HepG2 (cell line): ENCODE measurements around the gene EPB41L2. TPM values are rescaled to one million over a fixed set of nuclear protein-coding genes. Genes with fewer than 3 reads are reported as not detected.

Experiments used
- ARHGAP35 ChIP-seq: sonication (generic); formaldehyde crosslinking; IDR thresholded peaks from 2 replicates; pipeline ENCODE4 v1.9.0; 2022; ENCODE audit warnings: mild to moderate bottlenecking, inconsistent platforms, moderate library complexity, missing genetic modification reagents, borderline replicate concordance
- HDAC1 ChIP-seq: sonication (generic); formaldehyde crosslinking; IDR thresholded peaks from 2 replicates; pipeline ENCODE4 v1.5.1; 2020; ENCODE audit warnings: mild to moderate bottlenecking, missing genetic modification reagents
- HOXA3 ChIP-seq: sonication (generic); formaldehyde crosslinking; IDR thresholded peaks from 2 replicates; pipeline ENCODE4 v1.5.0; 2020; ENCODE audit warnings: missing genetic modification reagents
- NFYB ChIP-seq: sonication (generic); formaldehyde crosslinking; IDR thresholded peaks from 2 replicates; pipeline ENCODE4 v1.4.0; 2020; ENCODE audit warnings: missing genetic modification reagents
- NR2C2 ChIP-seq: sonication (generic); formaldehyde crosslinking; IDR thresholded peaks from 2 replicates; pipeline ENCODE4 v1.4.0; 2020; ENCODE audit warnings: missing genetic modification reagents, mild to moderate bottlenecking, moderate library complexity, borderline replicate concordance
- POLR2G ChIP-seq: fragments of 200-400 bp; formaldehyde crosslinking; IDR thresholded peaks from 2 replicates; pipeline ENCODE4 v1.6.1; 2018; ENCODE audit warnings: mild to moderate bottlenecking, low read depth, low read length, moderate library complexity
- RARG ChIP-seq: sonication (generic); formaldehyde crosslinking; IDR thresholded peaks from 2 replicates; pipeline ENCODE4 v1.4.0; 2020; ENCODE audit warnings: low read depth, mild to moderate bottlenecking, missing genetic modification reagents
- REPIN1 ChIP-seq: sonication (generic); formaldehyde crosslinking; IDR thresholded peaks from 2 replicates; pipeline ENCODE4 v1.8.0; 2022; ENCODE audit warnings: missing genetic modification reagents, low read depth, mild to moderate bottlenecking, borderline replicate concordance
- SOX5 ChIP-seq: IDR thresholded peaks from 2 replicates; pipeline ENCODE4 v1.6.1; 2016; ENCODE audit warnings: borderline replicate concordance
- THAP11 ChIP-seq: IDR thresholded peaks from 2 replicates; pipeline ENCODE4 v1.6.1; 2016; ENCODE audit warnings: missing biosample characterization, missing genetic modification reagents
- ZFP82 ChIP-seq: sonication (generic); formaldehyde crosslinking; IDR thresholded peaks from 2 replicates; pipeline ENCODE4 v1.5.1; 2020; ENCODE audit warnings: mild to moderate bottlenecking, missing genetic modification reagents, borderline replicate concordance
- ZNF10 ChIP-seq: sonication (generic); formaldehyde crosslinking; IDR thresholded peaks from 2 replicates; pipeline ENCODE4 v1.4.0; 2020; ENCODE audit warnings: mild to moderate bottlenecking, low read depth, missing genetic modification reagents, borderline replicate concordance
- ZNF225 ChIP-seq: sonication (generic); formaldehyde crosslinking; IDR thresholded peaks from 2 replicates; pipeline ENCODE4 v1.4.0; 2020; ENCODE audit warnings: mild to moderate bottlenecking, missing genetic modification reagents
- ZNF468 ChIP-seq: sonication (generic); formaldehyde crosslinking; IDR thresholded peaks from 2 replicates; pipeline ENCODE4 v1.8.0; 2022; ENCODE audit warnings: mild to moderate bottlenecking, moderate library complexity, missing genetic modification reagents
- ZNF496 ChIP-seq: sonication (generic); formaldehyde crosslinking; IDR thresholded peaks from 2 replicates; pipeline ENCODE4 v1.8.1; 2023; ENCODE audit warnings: mild to moderate bottlenecking, moderate library complexity, missing genetic modification reagents; ENCODE audit not compliant: insufficient replicate concordance
- polyA plus RNA-seq, 8 experiments: library from polyadenylated mRNA; depleted of rRNA in 3 of 8; stranded (reverse) in 7 of 8; unstranded in 1 of 8; fragments of >200 nt; fragmentation: Illumina TruSeq in 4 of 8; extraction: Trizol in 4 of 8; gene quantifications; 2 replicates each; pipeline versions ENCODE4 v1.2.1 to v1.2.3, GENCODE V29; 2011 to 2016; ENCODE audit warnings: low read depth in 4 of 8, missing spikeins in 1 of 8, mixed read lengths in 1 of 8; ENCODE audit not compliant: insufficient read depth in 1 of 8
- total RNA-seq, 5 experiments: library from RNA; depleted of rRNA; stranded (reverse); fragments of >200 nt; fragmentation: Illumina TruSeq; extraction: Trizol; gene quantifications; 2 replicates each; pipeline ENCODE4 v1.2.3, GENCODE V29; 2016; ENCODE audit warnings: low read depth in 1 of 5
- TF ChIP-seq, protein P1 (sequence below): sonication (generic); formaldehyde crosslinking; IDR thresholded peaks from 2 replicates; pipeline ENCODE4 v1.4.0; 2020; ENCODE audit warnings: missing genetic modification reagents, mild to moderate bottlenecking, borderline replicate concordance
- TF ChIP-seq, protein P2 (sequence below): sonication (generic); formaldehyde crosslinking; IDR thresholded peaks from 2 replicates; pipeline ENCODE4 v1.5.0; 2020; ENCODE audit warnings: mild to moderate bottlenecking, missing genetic modification reagents
- TF ChIP-seq, protein P3 (sequence below): sonication (generic); formaldehyde crosslinking; IDR thresholded peaks from 2 replicates; pipeline ENCODE4 v1.4.0; 2020; ENCODE audit warnings: missing genetic modification reagents, mild to moderate bottlenecking, borderline replicate concordance
- TF ChIP-seq, protein P4 (sequence below): sonication (generic); formaldehyde crosslinking; IDR thresholded peaks from 2 replicates; pipeline ENCODE4 v1.5.1; 2020; ENCODE audit warnings: mild to moderate bottlenecking, missing genetic modification reagents, borderline replicate concordance
- TF ChIP-seq, protein P5 (sequence below): sonication (generic); formaldehyde crosslinking; IDR thresholded peaks from 2 replicates; pipeline ENCODE4 v1.9.0; 2022; ENCODE audit warnings: missing genetic modification reagents, mild to moderate bottlenecking, borderline replicate concordance

The EPB41L2 gene
- total and polyA plus RNA-seq, 2 of the 13 experiments (the other 11 are each of a cell fraction or from before 2014, with no cell fraction given) = 41.7 to 56.4 TPM

DNA sequence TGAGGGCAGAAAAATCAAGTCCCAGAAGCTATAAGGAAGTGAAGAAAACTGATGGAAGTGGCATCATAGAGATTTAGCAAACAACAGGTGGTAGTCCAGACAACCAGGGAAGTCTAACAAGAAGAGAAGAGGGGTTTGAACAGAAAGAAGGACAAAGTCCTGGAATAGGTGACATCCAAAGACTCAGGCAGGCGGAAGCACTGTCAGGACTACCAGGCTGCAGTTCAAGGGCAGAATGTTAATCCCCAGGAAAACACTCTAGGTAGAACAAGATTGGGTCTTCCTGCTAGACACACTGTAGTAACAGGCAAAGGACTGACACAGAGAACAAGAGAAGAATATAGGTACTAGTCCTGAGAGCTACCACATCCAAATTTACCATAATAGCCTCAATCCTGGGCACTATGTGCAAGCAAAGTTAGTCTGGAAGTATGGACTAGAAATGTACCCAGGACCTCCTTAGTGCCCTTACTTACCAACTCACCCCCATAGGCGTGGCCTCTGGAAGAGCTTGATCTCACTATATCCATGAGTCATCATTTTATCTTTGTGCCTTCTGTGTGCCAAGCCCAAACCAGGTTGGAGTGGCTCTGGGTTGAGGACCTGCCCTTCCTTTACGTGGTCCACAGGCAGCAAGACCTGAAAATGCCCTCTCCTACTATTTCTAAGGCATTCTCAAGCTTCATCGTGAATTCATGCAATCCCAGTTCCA is 2.2 kb upstream of the EPB41L2 start (continued):
- no peak for TF ChIP-seq ZFP82
- peak; percentile 64 for TF ChIP-seq HDAC1 (CRISPR knock-in tag)
- TF ChIP-seq ZNF10 (CRISPR knock-in tag) = no peak
- TF ChIP-seq POLR2G = no peak
- TF ChIP-seq ZNF225 = no peak
- TF ChIP-seq, protein P1, sequence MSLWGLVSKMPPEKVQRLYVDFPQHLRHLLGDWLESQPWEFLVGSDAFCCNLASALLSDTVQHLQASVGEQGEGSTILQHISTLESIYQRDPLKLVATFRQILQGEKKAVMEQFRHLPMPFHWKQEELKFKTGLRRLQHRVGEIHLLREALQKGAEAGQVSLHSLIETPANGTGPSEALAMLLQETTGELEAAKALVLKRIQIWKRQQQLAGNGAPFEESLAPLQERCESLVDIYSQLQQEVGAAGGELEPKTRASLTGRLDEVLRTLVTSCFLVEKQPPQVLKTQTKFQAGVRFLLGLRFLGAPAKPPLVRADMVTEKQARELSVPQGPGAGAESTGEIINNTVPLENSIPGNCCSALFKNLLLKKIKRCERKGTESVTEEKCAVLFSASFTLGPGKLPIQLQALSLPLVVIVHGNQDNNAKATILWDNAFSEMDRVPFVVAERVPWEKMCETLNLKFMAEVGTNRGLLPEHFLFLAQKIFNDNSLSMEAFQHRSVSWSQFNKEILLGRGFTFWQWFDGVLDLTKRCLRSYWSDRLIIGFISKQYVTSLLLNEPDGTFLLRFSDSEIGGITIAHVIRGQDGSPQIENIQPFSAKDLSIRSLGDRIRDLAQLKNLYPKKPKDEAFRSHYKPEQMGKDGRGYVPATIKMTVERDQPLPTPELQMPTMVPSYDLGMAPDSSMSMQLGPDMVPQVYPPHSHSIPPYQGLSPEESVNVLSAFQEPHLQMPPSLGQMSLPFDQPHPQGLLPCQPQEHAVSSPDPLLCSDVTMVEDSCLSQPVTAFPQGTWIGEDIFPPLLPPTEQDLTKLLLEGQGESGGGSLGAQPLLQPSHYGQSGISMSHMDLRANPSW (CRISPR knock-in tag) = 0 out of 2 replicates have a peak, but pooled peaks have one; percentile 55
- peak; percentile 86 for TF ChIP-seq SOX5 (CRISPR knock-in tag)
- TF ChIP-seq REPIN1 (CRISPR knock-in tag) = no peak
- TF ChIP-seq ZNF468 (CRISPR knock-in tag) = no peak
- TF ChIP-seq, protein P2, sequence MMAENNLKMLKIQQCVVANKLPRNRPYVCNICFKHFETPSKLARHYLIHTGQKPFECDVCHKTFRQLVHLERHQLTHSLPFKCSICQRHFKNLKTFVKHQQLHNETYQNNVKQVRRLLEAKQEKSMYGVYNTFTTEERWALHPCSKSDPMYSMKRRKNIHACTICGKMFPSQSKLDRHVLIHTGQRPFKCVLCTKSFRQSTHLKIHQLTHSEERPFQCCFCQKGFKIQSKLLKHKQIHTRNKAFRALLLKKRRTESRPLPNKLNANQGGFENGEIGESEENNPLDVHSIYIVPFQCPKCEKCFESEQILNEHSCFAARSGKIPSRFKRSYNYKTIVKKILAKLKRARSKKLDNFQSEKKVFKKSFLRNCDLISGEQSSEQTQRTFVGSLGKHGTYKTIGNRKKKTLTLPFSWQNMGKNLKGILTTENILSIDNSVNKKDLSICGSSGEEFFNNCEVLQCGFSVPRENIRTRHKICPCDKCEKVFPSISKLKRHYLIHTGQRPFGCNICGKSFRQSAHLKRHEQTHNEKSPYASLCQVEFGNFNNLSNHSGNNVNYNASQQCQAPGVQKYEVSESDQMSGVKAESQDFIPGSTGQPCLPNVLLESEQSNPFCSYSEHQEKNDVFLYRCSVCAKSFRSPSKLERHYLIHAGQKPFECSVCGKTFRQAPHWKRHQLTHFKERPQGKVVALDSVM (CRISPR knock-in tag) = no peak
- TF ChIP-seq, protein P3, sequence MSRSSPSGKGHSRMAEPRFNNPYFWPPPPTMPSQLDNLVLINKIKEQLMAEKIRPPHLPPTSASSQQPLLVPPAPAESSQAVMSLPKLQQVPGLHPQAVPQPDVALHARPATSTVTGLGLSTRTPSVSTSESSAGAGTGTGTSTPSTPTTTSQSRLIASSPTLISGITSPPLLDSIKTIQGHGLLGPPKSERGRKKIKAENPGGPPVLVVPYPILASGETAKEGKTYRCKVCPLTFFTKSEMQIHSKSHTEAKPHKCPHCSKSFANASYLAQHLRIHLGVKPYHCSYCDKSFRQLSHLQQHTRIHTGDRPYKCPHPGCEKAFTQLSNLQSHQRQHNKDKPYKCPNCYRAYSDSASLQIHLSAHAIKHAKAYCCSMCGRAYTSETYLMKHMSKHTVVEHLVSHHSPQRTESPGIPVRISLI (CRISPR knock-in tag) = 0 out of 2 replicates have a peak, but pooled peaks have one; percentile 16
- TF ChIP-seq THAP11 = peak; percentile 51
- no peak for TF ChIP-seq ZNF496
- no peak for TF ChIP-seq ARHGAP35 (CRISPR knock-in tag)
- TF ChIP-seq NFYB (CRISPR knock-in tag) = no peak
- peak; percentile 55; the same call in 1 of the 2 replicates for TF ChIP-seq NR2C2 (CRISPR knock-in tag)
- TF ChIP-seq, protein P4, sequence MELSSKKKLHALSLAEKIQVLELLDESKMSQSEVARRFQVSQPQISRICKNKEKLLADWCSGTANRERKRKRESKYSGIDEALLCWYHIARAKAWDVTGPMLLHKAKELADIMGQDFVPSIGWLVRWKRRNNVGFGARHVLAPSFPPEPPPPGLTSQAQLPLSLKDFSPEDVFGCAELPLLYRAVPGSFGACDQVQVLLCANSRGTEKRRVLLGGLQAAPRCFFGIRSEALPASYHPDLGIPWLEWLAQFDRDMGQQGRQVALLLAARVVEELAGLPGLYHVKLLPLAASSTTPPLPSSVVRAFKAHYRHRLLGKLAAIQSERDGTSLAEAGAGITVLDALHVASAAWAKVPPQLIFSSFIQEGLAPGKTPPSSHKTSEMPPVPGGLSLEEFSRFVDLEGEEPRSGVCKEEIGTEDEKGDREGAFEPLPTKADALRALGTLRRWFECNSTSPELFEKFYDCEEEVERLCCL (CRISPR knock-in tag) = no peak
- peak; percentile 54; the same call in 1 of the 2 replicates for TF ChIP-seq HOXA3 (CRISPR knock-in tag)
- TF ChIP-seq, protein P5, sequence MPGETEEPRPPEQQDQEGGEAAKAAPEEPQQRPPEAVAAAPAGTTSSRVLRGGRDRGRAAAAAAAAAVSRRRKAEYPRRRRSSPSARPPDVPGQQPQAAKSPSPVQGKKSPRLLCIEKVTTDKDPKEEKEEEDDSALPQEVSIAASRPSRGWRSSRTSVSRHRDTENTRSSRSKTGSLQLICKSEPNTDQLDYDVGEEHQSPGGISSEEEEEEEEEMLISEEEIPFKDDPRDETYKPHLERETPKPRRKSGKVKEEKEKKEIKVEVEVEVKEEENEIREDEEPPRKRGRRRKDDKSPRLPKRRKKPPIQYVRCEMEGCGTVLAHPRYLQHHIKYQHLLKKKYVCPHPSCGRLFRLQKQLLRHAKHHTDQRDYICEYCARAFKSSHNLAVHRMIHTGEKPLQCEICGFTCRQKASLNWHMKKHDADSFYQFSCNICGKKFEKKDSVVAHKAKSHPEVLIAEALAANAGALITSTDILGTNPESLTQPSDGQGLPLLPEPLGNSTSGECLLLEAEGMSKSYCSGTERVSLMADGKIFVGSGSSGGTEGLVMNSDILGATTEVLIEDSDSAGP = no peak
- no peak for TF ChIP-seq RARG (CRISPR knock-in tag)
